ENCODE data around the gene ADGRD1. TPM values are rescaled to one million over a fixed set of nuclear protein-coding genes. Genes with fewer than 3 reads are reported as not detected.

Gene ADGRD1
- total RNA-seq, 1 donor from 2014 or later = 1.0 TPM

DNA sequence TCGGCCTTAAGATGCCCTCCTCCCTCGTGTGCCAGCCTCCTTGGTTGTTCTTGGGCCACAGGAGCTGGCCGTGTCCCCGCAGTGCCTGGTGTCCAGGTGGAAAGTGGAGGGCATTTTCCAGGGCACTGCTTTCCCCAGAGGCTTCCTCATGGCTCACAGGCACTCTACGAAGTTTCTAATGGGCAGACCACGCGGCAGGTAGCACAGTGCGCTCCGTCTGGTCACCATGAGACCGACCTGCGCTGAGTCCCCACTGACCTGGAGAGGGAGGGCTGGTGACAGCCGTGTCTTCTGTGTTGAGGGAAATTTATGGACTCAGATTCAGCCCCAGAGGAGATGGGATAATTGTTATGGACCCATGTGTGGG lies 186.3 kb downstream of the ADGRD1 start:
- H3K4me1 Mint-ChIP-seq (ENCODE audit: unreplicated experiment) = peaks cover 7% of the 10 kb centered on the region
- no peak overlapping the region for H3K4me3 Mint-ChIP-seq (ENCODE audit: unreplicated experiment)
- no peaks in the 10 kb centered on the region for H3K36me3 Mint-ChIP-seq (ENCODE audit: unreplicated experiment)
- DNase-seq (ENCODE audit: extremely low spot score, unreplicated experiment) = no peak
- no peak overlapping the region for H3K27ac Mint-ChIP-seq (ENCODE audit: unreplicated experiment)
- TF ChIP-seq, protein P1, sequence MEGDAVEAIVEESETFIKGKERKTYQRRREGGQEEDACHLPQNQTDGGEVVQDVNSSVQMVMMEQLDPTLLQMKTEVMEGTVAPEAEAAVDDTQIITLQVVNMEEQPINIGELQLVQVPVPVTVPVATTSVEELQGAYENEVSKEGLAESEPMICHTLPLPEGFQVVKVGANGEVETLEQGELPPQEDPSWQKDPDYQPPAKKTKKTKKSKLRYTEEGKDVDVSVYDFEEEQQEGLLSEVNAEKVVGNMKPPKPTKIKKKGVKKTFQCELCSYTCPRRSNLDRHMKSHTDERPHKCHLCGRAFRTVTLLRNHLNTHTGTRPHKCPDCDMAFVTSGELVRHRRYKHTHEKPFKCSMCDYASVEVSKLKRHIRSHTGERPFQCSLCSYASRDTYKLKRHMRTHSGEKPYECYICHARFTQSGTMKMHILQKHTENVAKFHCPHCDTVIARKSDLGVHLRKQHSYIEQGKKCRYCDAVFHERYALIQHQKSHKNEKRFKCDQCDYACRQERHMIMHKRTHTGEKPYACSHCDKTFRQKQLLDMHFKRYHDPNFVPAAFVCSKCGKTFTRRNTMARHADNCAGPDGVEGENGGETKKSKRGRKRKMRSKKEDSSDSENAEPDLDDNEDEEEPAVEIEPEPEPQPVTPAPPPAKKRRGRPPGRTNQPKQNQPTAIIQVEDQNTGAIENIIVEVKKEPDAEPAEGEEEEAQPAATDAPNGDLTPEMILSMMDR (IDR thresholded peaks at IDR 0.05) = no peak
- H3K27me3 Mint-ChIP-seq (ENCODE audit: unreplicated experiment) = no peaks in the 10 kb centered on the region
- H3K9me3 Mint-ChIP-seq (ENCODE audit: unreplicated experiment) = no peaks in the 10 kb centered on the region

DNA sequence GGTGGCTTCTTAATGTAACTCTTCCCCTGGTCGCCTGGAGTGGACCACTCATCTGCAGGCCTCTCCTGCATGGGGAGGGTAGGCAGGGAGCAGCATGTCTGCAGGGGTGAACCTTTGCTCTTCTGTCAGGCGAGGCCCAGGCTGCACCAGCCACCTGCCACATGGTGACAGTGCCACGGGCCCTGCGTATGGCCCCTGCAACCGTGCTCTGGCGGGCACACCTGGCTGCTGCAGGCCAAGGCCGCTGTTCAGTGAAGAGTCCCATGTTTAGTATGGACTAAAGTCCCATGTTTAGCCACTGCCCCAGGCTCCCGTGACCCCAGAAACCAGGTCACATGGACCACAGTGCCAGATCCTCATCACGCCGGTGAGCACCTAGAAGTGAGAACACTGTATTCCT lies 187.0 kb downstream of the ADGRD1 start:
- Mint-ChIP-seq H3K9me3 (ENCODE audit: unreplicated experiment) (no peaks in the 10 kb centered on the region), H3K36me3 (ENCODE audit: unreplicated experiment) (no peaks in the 10 kb centered on the region), H3K4me3 (ENCODE audit: unreplicated experiment) (no peak overlapping the region), H3K27me3 (ENCODE audit: unreplicated experiment) (no peaks in the 10 kb centered on the region), H3K27ac (ENCODE audit: unreplicated experiment) (no peak overlapping the region), H3K4me1 (ENCODE audit: unreplicated experiment) (peaks cover 7% of the 10 kb centered on the region)
- TF ChIP-seq, protein P1 (IDR thresholded peaks at IDR 0.05) = no peak
- no peak for DNase-seq (ENCODE audit: extremely low spot score, unreplicated experiment)

DNA sequence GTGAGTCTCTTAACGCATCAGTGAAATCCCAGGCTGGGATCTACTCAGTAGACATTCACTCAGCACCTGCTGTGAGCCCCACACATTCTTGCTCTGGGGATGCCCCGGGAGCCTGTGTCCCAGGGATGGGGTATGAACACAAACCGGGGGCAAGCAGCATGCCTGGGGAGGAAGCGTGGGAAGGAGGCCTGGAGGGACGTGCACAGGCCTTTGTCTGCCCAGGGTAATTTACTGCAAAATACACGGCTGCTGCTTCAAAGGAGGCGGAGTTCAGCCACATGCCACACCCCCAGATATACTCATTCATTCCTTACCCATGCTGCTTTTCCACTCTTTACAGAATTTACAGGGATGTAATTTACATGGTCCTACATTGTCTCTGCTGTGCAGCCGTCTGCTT lies 187.8 kb downstream of the ADGRD1 start:
- TF ChIP-seq, protein P1 (IDR thresholded peaks at IDR 0.05) = no peak
- Mint-ChIP-seq H3K9me3 (ENCODE audit: unreplicated experiment) (no peaks in the 10 kb centered on the region), H3K4me1 (ENCODE audit: unreplicated experiment) (peaks cover 7% of the 10 kb centered on the region), H3K4me3 (ENCODE audit: unreplicated experiment) (no peak overlapping the region), H3K36me3 (ENCODE audit: unreplicated experiment) (no peaks in the 10 kb centered on the region), H3K27ac (ENCODE audit: unreplicated experiment) (no peak overlapping the region), H3K27me3 (ENCODE audit: unreplicated experiment) (no peaks in the 10 kb centered on the region)
- no peak for DNase-seq (ENCODE audit: extremely low spot score, unreplicated experiment)

DNA sequence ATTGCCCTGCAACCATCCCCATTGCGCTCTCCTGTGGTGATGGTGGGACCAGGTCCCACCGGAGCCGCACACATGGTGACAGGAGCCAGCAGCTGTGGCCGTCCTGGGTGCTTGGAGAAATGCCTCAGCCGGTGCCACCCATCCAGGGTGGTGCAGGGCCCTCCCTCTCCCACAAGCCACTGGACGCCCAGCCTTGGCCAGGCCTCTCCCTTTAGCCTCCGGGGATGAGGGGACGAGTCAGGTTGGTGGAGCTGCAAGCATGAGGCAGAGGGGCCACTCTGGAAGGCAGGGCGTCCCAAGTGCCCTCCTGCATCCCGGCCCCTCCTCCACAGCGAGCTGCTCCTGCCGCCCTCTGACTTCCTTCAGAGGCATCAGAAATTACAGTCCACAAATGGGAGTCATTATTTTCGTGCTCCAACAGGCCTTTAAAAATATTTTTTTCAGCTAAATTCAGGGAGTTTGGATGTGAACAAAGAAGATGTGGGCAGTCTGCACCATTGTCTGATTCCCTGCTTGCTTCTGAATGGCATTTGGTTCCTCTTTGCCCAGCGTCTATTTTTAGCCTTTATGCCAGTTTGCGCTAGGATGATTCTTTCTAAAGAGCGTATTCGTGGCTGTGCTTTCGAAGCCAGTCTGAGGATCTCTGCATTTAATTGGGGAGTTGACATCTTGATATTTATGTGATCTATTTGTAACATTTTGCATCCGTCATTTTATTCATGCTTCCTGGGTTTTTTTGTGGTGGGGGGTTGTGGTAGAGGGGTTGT lies 189.4 kb downstream of the ADGRD1 start:
- Mint-ChIP-seq H3K36me3 (ENCODE audit: unreplicated experiment) (no peaks in the 10 kb centered on the region), H3K4me3 (ENCODE audit: unreplicated experiment) (no peak overlapping the region), H3K27ac (ENCODE audit: unreplicated experiment) (no peak overlapping the region), H3K9me3 (ENCODE audit: unreplicated experiment) (no peaks in the 10 kb centered on the region), H3K4me1 (ENCODE audit: unreplicated experiment) (peaks cover 7% of the 10 kb centered on the region), H3K27me3 (ENCODE audit: unreplicated experiment) (no peaks in the 10 kb centered on the region)
- TF ChIP-seq, protein P1 (IDR thresholded peaks at IDR 0.05) = no peak
- no peak for DNase-seq (ENCODE audit: extremely low spot score, unreplicated experiment)

DNA sequence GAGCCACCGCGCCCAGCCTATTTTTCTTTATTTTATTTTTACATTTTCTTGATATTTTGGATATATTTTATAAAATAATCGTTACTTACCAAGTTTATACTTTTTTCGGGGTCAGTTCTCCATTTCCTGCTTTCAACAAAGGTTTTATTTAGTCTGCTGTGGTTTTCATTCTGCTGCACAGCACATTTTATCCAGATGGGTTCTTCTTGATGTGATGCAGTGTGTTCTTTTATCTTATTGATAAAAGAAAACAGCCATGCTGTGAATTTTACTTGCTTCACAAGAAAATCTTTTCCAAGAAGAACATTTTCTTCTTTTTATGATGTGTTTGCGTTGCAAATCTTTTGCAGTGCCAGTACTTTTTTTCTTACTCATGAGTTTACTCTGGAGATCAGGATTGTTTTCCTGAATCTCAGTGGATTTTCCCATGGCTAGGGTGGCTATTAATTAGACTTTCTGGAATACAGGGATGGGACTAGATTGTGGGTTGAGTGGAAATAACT lies 192.5 kb downstream of the ADGRD1 start:
- no peak overlapping the region for H3K4me3 Mint-ChIP-seq (ENCODE audit: unreplicated experiment)
- no peak overlapping the region for H3K27ac Mint-ChIP-seq (ENCODE audit: unreplicated experiment)
- H3K36me3 Mint-ChIP-seq (ENCODE audit: unreplicated experiment) = no peaks in the 10 kb centered on the region
- DNase-seq (ENCODE audit: extremely low spot score, unreplicated experiment) = no peak
- peaks cover 3% of the 10 kb centered on the region for H3K27me3 Mint-ChIP-seq (ENCODE audit: unreplicated experiment)
- peaks cover 7% of the 10 kb centered on the region for H3K4me1 Mint-ChIP-seq (ENCODE audit: unreplicated experiment)
- H3K9me3 Mint-ChIP-seq (ENCODE audit: unreplicated experiment) = peaks cover 5% of the 10 kb centered on the region
- TF ChIP-seq, protein P1 (IDR thresholded peaks at IDR 0.05) = no peak

Data from osteocyte (in vitro differentiated cells).